Nephron (organoid): Measurements from ENCODE around the gene RAB3A.
"Not testable (repeated sequence)": the region's sequence is repeated elsewhere in the genome, so short reads cannot be mapped to it uniquely, and the experiment has no call there.

ENCODE experiments used
- H3K27ac Mint-ChIP-seq, 3 experiments: 2 replicates each; pipeline ENCODE4 v1.8.0; 2020; ENCODE audit warnings: mixed read lengths in 3 of 3, mild to moderate bottlenecking in 2 of 3, moderate library complexity in 1 of 3
- H3K27me3 Mint-ChIP-seq: 2 replicates; pipeline ENCODE4 v1.8.0; 2021; ENCODE audit warnings: low read depth, mild to moderate bottlenecking, moderate library complexity, mixed read lengths
- H3K36me3 Mint-ChIP-seq: 2 replicates; pipeline ENCODE4 v1.8.0; 2020; ENCODE audit warnings: low read depth, mixed read lengths
- H3K4me1 Mint-ChIP-seq: 2 replicates; pipeline ENCODE4 v1.8.0; 2020; ENCODE audit warnings: mixed read lengths
- H3K4me3 Mint-ChIP-seq, 3 experiments: 2 replicates each; pipeline ENCODE4 v1.8.0; 2020; ENCODE audit warnings: mild to moderate bottlenecking in 3 of 3, mixed read lengths in 3 of 3, moderate library complexity in 2 of 3
- H3K9me3 Mint-ChIP-seq: 2 replicates; pipeline ENCODE4 v1.8.0; 2020; ENCODE audit warnings: mixed read lengths
- CTCF ChIP-seq, 3 experiments: fragments of 200-600 bp; sonication (generic); IDR thresholded peaks; one replicate each; pipeline ENCODE4 v1.5.0; 2021; ENCODE audit warnings: antibody characterized with exemption in 3 of 3; ENCODE audit not compliant: unreplicated experiment in 3 of 3

The RAB3A gene

GRCh38 chr19:18214779-18215433 lies 11.1 kb upstream of the RAB3A start:
- no peak overlapping the region for H3K4me3 Mint-ChIP-seq
- no peak overlapping the region for H3K27ac Mint-ChIP-seq
- no peak for TF ChIP-seq CTCF (IDR thresholded peaks at IDR 0.05; ENCODE audit: unreplicated experiment in 3 of 3)
- peaks cover 19% of the 10 kb centered on the region for H3K27me3 Mint-ChIP-seq
- no peaks in the 10 kb centered on the region for H3K36me3 Mint-ChIP-seq
- no peaks in the 10 kb centered on the region for H3K4me1 Mint-ChIP-seq
- no peaks in the 10 kb centered on the region for H3K9me3 Mint-ChIP-seq

DNA sequence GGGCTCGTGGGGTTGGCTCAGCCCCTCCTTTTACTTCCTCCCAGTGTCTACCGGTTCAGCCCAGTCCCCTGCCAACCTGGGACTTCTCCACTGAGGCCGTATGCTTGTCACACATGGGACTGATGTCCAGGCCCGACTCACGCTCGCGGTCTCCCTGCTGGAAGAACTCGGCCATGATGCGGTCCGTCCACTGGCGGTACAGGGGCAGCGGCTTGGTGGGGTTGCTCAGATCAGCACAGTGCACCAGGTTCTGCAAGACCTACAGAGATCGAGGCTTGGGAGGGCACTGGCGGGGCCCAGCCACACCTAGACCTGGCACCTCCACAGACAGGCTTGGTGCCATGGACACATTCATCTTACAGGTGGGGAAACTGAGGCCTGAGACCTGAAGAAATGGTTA lies 7.8 kb upstream of the RAB3A start:
- Mint-ChIP-seq H3K36me3 (no peaks in the 10 kb centered on the region), H3K4me3 (no peak overlapping the region), H3K27me3 (peaks cover 23% of the 10 kb centered on the region), H3K4me1 (peaks cover 5% of the 10 kb centered on the region), H3K9me3 (no peaks in the 10 kb centered on the region), H3K27ac (no peak overlapping the region)
- TF ChIP-seq CTCF (IDR thresholded peaks at IDR 0.05; ENCODE audit: unreplicated experiment in 3 of 3) = no peak

GRCh38 chr19:18209912-18210311 lies 6.1 kb upstream of the RAB3A start:
- peaks cover 18% of the 10 kb centered on the region for H3K27me3 Mint-ChIP-seq
- not testable (repeated sequence) for H3K36me3 Mint-ChIP-seq, H3K4me3 Mint-ChIP-seq, H3K27ac Mint-ChIP-seq, H3K9me3 Mint-ChIP-seq, H3K4me1 Mint-ChIP-seq

- Mint-ChIP-seq H3K9me3 (no peaks in the 10 kb centered on the region), H3K27ac (peak overlapping the region in 1 of 3 experiments; percentile 76), H3K27me3 (peaks cover 13% of the 10 kb centered on the region), H3K4me1 (peaks cover 17% of the 10 kb centered on the region), H3K4me3 (peak overlapping the region in 2 of 3 experiments; percentile 55 to 64), H3K36me3 (no peaks in the 10 kb centered on the region)
- peak; percentile 43 to 60 (median 56) for TF ChIP-seq CTCF (IDR thresholded peaks at IDR 0.05; ENCODE audit: unreplicated experiment in 3 of 3)
Observed at GRCh38 chr19:18208098-18208951, 4.5 kb upstream of the RAB3A start.

DNA sequence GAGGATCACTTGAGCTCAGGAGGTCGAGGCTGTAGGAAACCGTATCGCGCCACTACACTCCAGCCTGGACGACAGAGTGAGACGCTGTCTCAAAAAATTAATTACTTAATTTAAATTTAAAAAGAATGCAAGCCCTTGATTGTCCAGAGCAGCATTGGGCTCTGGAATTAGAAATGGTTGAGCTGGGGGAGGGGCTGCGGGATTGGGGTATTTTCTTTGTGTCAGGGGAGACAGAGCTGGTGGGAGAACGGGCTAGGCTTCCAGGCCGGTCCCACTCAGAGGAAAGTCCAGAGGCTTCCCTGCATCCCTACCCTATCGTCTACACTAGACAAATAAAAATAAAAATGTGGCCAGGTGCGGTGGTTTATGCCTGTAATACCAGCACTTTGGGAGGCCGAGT lies 2.2 kb upstream of the RAB3A start:
- Mint-ChIP-seq H3K27me3 (peaks cover 13% of the 10 kb centered on the region), H3K27ac (peak overlapping the region; percentile 90 to 98 (median 94)), H3K36me3 (no peaks in the 10 kb centered on the region), H3K9me3 (no peaks in the 10 kb centered on the region), H3K4me3 (peak overlapping the region; percentile 87 to 91 (median 88)), H3K4me1 (peaks cover 26% of the 10 kb centered on the region)
- no peak for TF ChIP-seq CTCF (IDR thresholded peaks at IDR 0.05; ENCODE audit: unreplicated experiment in 3 of 3)

GRCh38 chr19:18205200-18205892 lies 1.5 kb upstream of the RAB3A start:
- H3K4me1 Mint-ChIP-seq = peaks cover 26% of the 10 kb centered on the region
- no peaks in the 10 kb centered on the region for H3K9me3 Mint-ChIP-seq
- no peak for TF ChIP-seq CTCF (IDR thresholded peaks at IDR 0.05; ENCODE audit: unreplicated experiment in 3 of 3)
- peaks cover 11% of the 10 kb centered on the region for H3K27me3 Mint-ChIP-seq
- peak overlapping the region; percentile 90 to 98 (median 94) for H3K27ac Mint-ChIP-seq
- peak overlapping the region; percentile 87 to 91 (median 88) for H3K4me3 Mint-ChIP-seq
- H3K36me3 Mint-ChIP-seq = peaks cover under 1% of the 10 kb centered on the region
